Activated effector memory CD4-positive, alpha-beta T cell treated with Interleukin-2 at 50 U/mL for 16 hours (primary cell): Measurements from ENCODE around the gene SLC10A7.
"Not testable (repeated sequence)": the region's sequence is repeated elsewhere in the genome, so short reads cannot be mapped to it uniquely, and the experiment has no call there.

Source experiments
- DNase-seq: peaks from one replicate; pipeline ENCODE4 v3.0.0-alpha.2; 2020

Gene SLC10A7

GRCh38 chr4:146436423-146437162 lies 85.1 kb downstream of the SLC10A7 start:
- DNase-seq = no peak

GRCh38 chr4:146435962-146436361 lies 85.8 kb downstream of the SLC10A7 start:
- DNase-seq = no peak

GRCh38 chr4:146432065-146432464 lies 89.7 kb downstream of the SLC10A7 start:
- no peak for DNase-seq

- no peak for DNase-seq
Observed at GRCh38 chr4:146428298-146428697, 93.4 kb downstream of the SLC10A7 start.

- no peak for DNase-seq
Observed at GRCh38 chr4:146417822-146418221, 103.9 kb downstream of the SLC10A7 start.

GRCh38 chr4:146415829-146416228 lies 105.9 kb downstream of the SLC10A7 start:
- DNase-seq = no peak

- DNase-seq = no peak
Observed at GRCh38 chr4:146407669-146408084, 114.1 kb downstream of the SLC10A7 start.

- DNase-seq = no peak
Observed at GRCh38 chr4:146407257-146407656, 114.5 kb downstream of the SLC10A7 start.

- no peak for DNase-seq
Observed at GRCh38 chr4:146401274-146401673, 120.5 kb downstream of the SLC10A7 start.

- no peak for DNase-seq
Observed at GRCh38 chr4:146398896-146399445, 122.8 kb downstream of the SLC10A7 start.

- DNase-seq = no peak
Observed at GRCh38 chr4:146398404-146398803, 123.3 kb downstream of the SLC10A7 start.

GRCh38 chr4:146389561-146389960 lies 132.2 kb downstream of the SLC10A7 start:
- DNase-seq = no peak

GRCh38 chr4:146382194-146382593 lies 139.5 kb downstream of the SLC10A7 start:
- no peak for DNase-seq

GRCh38 chr4:146381263-146381872 lies 140.4 kb downstream of the SLC10A7 start:
- DNase-seq = no peak

GRCh38 chr4:146379744-146380143 lies 142.0 kb downstream of the SLC10A7 start:
- no peak for DNase-seq

GRCh38 chr4:146371812-146372211 lies 149.9 kb downstream of the SLC10A7 start:
- no peak for DNase-seq

- DNase-seq = no peak
Observed at GRCh38 chr4:146370841-146371240, 150.9 kb downstream of the SLC10A7 start.

- DNase-seq = no peak
Observed at GRCh38 chr4:146369446-146369845, 152.3 kb downstream of the SLC10A7 start.

- no peak for DNase-seq
Observed at GRCh38 chr4:146368209-146368608, 153.5 kb downstream of the SLC10A7 start.

GRCh38 chr4:146367347-146367746 lies 154.4 kb downstream of the SLC10A7 start:
- no peak for DNase-seq

- DNase-seq = no peak
Observed at GRCh38 chr4:146359771-146360170, 162.0 kb downstream of the SLC10A7 start.

GRCh38 chr4:146350114-146350513 lies 171.6 kb downstream of the SLC10A7 start:
- not testable (repeated sequence) for DNase-seq

- DNase-seq = no peak
Observed at GRCh38 chr4:146349306-146349705, 172.4 kb downstream of the SLC10A7 start.

- no peak for DNase-seq
Observed at GRCh38 chr4:146347822-146348221, 173.9 kb downstream of the SLC10A7 start.
